ENCODE measurements around the gene VWC2L.

- TF ChIP-seq POLR2A (IDR thresholded peaks at IDR 0.05; ENCODE audit: low read length) (no peak), EP300 (IDR thresholded peaks at IDR 0.05) (no peak), CBX8 (IDR thresholded peaks at IDR 0.05) (no peak), CTCF (IDR thresholded peaks at IDR 0.05) (no peak)
- TF ChIP-seq, protein P1, sequence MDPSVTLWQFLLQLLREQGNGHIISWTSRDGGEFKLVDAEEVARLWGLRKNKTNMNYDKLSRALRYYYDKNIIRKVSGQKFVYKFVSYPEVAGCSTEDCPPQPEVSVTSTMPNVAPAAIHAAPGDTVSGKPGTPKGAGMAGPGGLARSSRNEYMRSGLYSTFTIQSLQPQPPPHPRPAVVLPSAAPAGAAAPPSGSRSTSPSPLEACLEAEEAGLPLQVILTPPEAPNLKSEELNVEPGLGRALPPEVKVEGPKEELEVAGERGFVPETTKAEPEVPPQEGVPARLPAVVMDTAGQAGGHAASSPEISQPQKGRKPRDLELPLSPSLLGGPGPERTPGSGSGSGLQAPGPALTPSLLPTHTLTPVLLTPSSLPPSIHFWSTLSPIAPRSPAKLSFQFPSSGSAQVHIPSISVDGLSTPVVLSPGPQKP (IDR thresholded peaks at IDR 0.05; ENCODE audit: low read depth, low read length), result no peak
Observed at GRCh38 chr2:214514704-214515103, 103.8 kb downstream of the VWC2L start.
